ENCODE measurements around the gene RBM47.

The RBM47 gene

GRCh38 chr4:40570348-40571077 lies 59.2 kb downstream of the RBM47 start:
- no peak for TF ChIP-seq CTCF (IDR thresholded peaks at IDR 0.05)
- H3K9me3 ChIP-seq = no peaks in the 10 kb centered on the region
- peak overlapping the region; percentile 95 for H3K27ac ChIP-seq
- no peaks in the 10 kb centered on the region for H3K36me3 ChIP-seq
- peaks cover 53 to 60% of the 10 kb centered on the region in 2 experiments for H3K4me1 ChIP-seq (ENCODE audit: control insufficient read depth in 1 of 2, insufficient read depth in 1 of 2, low read depth in 1 of 2, low read length in 1 of 2)
- no peak overlapping the region for H3K4me3 ChIP-seq (ENCODE audit: low read depth in 1 of 2, low read length in 1 of 2)
- no peaks in the 10 kb centered on the region for H3K27me3 ChIP-seq

GRCh38 chr4:40564815-40565483 lies 64.7 kb downstream of the RBM47 start:
- Histone ChIP-seq H3K27ac (peak overlapping the region; percentile 92), H3K9me3 (no peaks in the 10 kb centered on the region), H3K4me1 (ENCODE audit: control insufficient read depth in 1 of 2, insufficient read depth in 1 of 2, low read depth in 1 of 2, low read length in 1 of 2) (peaks cover 64 to 68% of the 10 kb centered on the region in 2 experiments), H3K4me3 (ENCODE audit: low read depth in 1 of 2, low read length in 1 of 2) (peak overlapping the region in 1 of 2 experiments; percentile 37), H3K36me3 (no peaks in the 10 kb centered on the region), H3K27me3 (no peaks in the 10 kb centered on the region)
- no peak for TF ChIP-seq CTCF (IDR thresholded peaks at IDR 0.05)

GRCh38 chr4:40564004-40564403 lies 65.7 kb downstream of the RBM47 start:
- no peaks in the 10 kb centered on the region for H3K9me3 ChIP-seq
- TF ChIP-seq CTCF (IDR thresholded peaks at IDR 0.05) = no peak
- peaks cover 74 to 78% of the 10 kb centered on the region in 2 experiments for H3K4me1 ChIP-seq (ENCODE audit: control insufficient read depth in 1 of 2, insufficient read depth in 1 of 2, low read depth in 1 of 2, low read length in 1 of 2)
- peak overlapping the region; percentile 37 for H3K4me3 ChIP-seq (ENCODE audit: low read depth in 1 of 2, low read length in 1 of 2)
- H3K27me3 ChIP-seq = no peaks in the 10 kb centered on the region
- H3K27ac ChIP-seq = peak overlapping the region; percentile 92
- no peaks in the 10 kb centered on the region for H3K36me3 ChIP-seq

- no peaks in the 10 kb centered on the region for H3K36me3 ChIP-seq
- H3K27ac ChIP-seq = peak overlapping the region; percentile 92
- peaks cover 79 to 84% of the 10 kb centered on the region in 2 experiments for H3K4me1 ChIP-seq (ENCODE audit: control insufficient read depth in 1 of 2, insufficient read depth in 1 of 2, low read depth in 1 of 2, low read length in 1 of 2)
- peak; percentile 31 for TF ChIP-seq CTCF (IDR thresholded peaks at IDR 0.05)
- H3K4me3 ChIP-seq (ENCODE audit: low read depth in 1 of 2, low read length in 1 of 2) = peak overlapping the region; percentile 37
- H3K27me3 ChIP-seq = no peaks in the 10 kb centered on the region
- H3K9me3 ChIP-seq = no peaks in the 10 kb centered on the region
Measured at GRCh38 chr4:40563401-40563800, 66.3 kb downstream of the RBM47 start.

GRCh38 chr4:40562681-40563080 lies 67.0 kb downstream of the RBM47 start:
- H3K4me3 ChIP-seq (ENCODE audit: low read depth in 1 of 2, low read length in 1 of 2) = peak overlapping the region; percentile 18 to 37
- no peaks in the 10 kb centered on the region for H3K9me3 ChIP-seq
- no peak for TF ChIP-seq CTCF (IDR thresholded peaks at IDR 0.05)
- H3K27ac ChIP-seq = peak overlapping the region; percentile 92
- H3K27me3 ChIP-seq = no peaks in the 10 kb centered on the region
- no peaks in the 10 kb centered on the region for H3K36me3 ChIP-seq
- H3K4me1 ChIP-seq (ENCODE audit: control insufficient read depth in 1 of 2, insufficient read depth in 1 of 2, low read depth in 1 of 2, low read length in 1 of 2) = peaks cover 86 to 91% of the 10 kb centered on the region in 2 experiments
